SJSA1 (cell line): Measurements from ENCODE around the gene NANOS3. TPM values are rescaled to one million over a fixed set of nuclear protein-coding genes. Genes with fewer than 3 reads are reported as not detected.
A peak's percentile ranks its signal among the peaks of the same experiment; 100 is the strongest.

Experiments
- DNase-seq, 2 experiments: peaks; one replicate each; pipeline ENCODE4 v3.0.0-alpha.2; 2015 to 2020; ENCODE audit warnings: low spot score in 2 of 2, low read depth in 1 of 2
- H3K27ac ChIP-seq: fragments of 250-450 bp; sonication (Bioruptor Pico); 2 replicates; pipeline ENCODE4 v1.5.1; 2020; ENCODE audit warnings: mild to moderate bottlenecking, moderate library complexity
- H3K27me3 ChIP-seq: fragments of 250-450 bp; sonication (Bioruptor Pico); replicated peaks from 2 replicates; pipeline ENCODE4 v1.5.1; 2020; ENCODE audit warnings: mild to moderate bottlenecking, moderate library complexity
- H3K36me3 ChIP-seq: fragments of 250-450 bp; sonication (Bioruptor Pico); 2 replicates; pipeline ENCODE4 v1.5.1; 2020; ENCODE audit warnings: mild to moderate bottlenecking
- H3K4me1 ChIP-seq: fragments of 250-450 bp; sonication (Bioruptor Pico); replicated peaks from 2 replicates; pipeline ENCODE4 v1.6.1; 2021; ENCODE audit warnings: mild to moderate bottlenecking
- H3K4me3 ChIP-seq: fragments of 250-450 bp; sonication (Bioruptor Pico); 2 replicates; pipeline ENCODE4 v1.5.1; 2020; ENCODE audit warnings: mild to moderate bottlenecking
- H3K9me3 ChIP-seq: fragments of 250-450 bp; sonication (Bioruptor Pico); replicated peaks from 2 replicates; pipeline ENCODE4 v1.5.1; 2020; ENCODE audit warnings: mild to moderate bottlenecking
- total RNA-seq: library from RNA; depleted of rRNA; stranded (reverse); fragments of >200 nt; shearing (Covaris generic); gene quantifications from 2 replicates; pipeline ENCODE4 v1.2.3, GENCODE V29; 2014

Gene NANOS3
- total RNA-seq, 1 experiment from 2014 or later, result 0.50 TPM

GRCh38 chr19:13864667-13865570, 12.0 kb upstream of the NANOS3 start:
- Histone ChIP-seq H3K36me3 (no peaks in the 10 kb centered on the region), H3K9me3 (no peaks in the 10 kb centered on the region), H3K4me1 (peaks cover 44% of the 10 kb centered on the region), H3K4me3 (peak overlapping the region; percentile 44), H3K27ac (no peak overlapping the region), H3K27me3 (peaks cover 8% of the 10 kb centered on the region; the same call in 1 of the 2 replicates)
- DNase-seq, result no peak

GRCh38 chr19:13865571-13866462, 11.1 kb upstream of the NANOS3 start:
- no peak overlapping the region for H3K27ac ChIP-seq
- no peaks in the 10 kb centered on the region for H3K9me3 ChIP-seq

GRCh38 chr19:13866463-13867046, 10.4 kb upstream of the NANOS3 start:
- H3K27ac ChIP-seq, result no peak overlapping the region

More at GRCh38 chr19:13865571-13866462, 11.1 kb upstream of the NANOS3 start:
- H3K27me3 ChIP-seq, result peaks cover 8% of the 10 kb centered on the region; the same call in 1 of the 2 replicates
- peak overlapping the region; percentile 44 for H3K4me3 ChIP-seq
- H3K4me1 ChIP-seq, result peaks cover 44% of the 10 kb centered on the region
- no peak for DNase-seq
- no peaks in the 10 kb centered on the region for H3K36me3 ChIP-seq

GRCh38 chr19:13868663-13869062, 8.3 kb upstream of the NANOS3 start:
- Histone ChIP-seq H3K4me1 (peaks cover 20% of the 10 kb centered on the region), H3K27ac (no peak overlapping the region), H3K4me3 (no peak overlapping the region), H3K27me3 (peaks cover 8% of the 10 kb centered on the region; the same call in 1 of the 2 replicates), H3K9me3 (no peaks in the 10 kb centered on the region), H3K36me3 (no peaks in the 10 kb centered on the region)
- DNase-seq, result no peak

More at GRCh38 chr19:13866463-13867046, 10.4 kb upstream of the NANOS3 start:
- Histone ChIP-seq H3K4me3 (peak overlapping the region; percentile 44; the same call in 1 of the 2 replicates), H3K4me1 (peaks cover 37% of the 10 kb centered on the region), H3K36me3 (no peaks in the 10 kb centered on the region), H3K27me3 (peaks cover 8% of the 10 kb centered on the region; the same call in 1 of the 2 replicates), H3K9me3 (no peaks in the 10 kb centered on the region)
- DNase-seq, result no peak

- no peaks in the 10 kb centered on the region for H3K36me3 ChIP-seq
- H3K27me3 ChIP-seq, result peaks cover 8% of the 10 kb centered on the region; the same call in 1 of the 2 replicates
- DNase-seq, result no peak
- no peaks in the 10 kb centered on the region for H3K9me3 ChIP-seq
- H3K4me1 ChIP-seq, result peaks cover 14% of the 10 kb centered on the region
- no peak overlapping the region for H3K4me3 ChIP-seq
- H3K27ac ChIP-seq, result no peak overlapping the region
Observed at GRCh38 chr19:13869281-13869680, 7.7 kb upstream of the NANOS3 start.

GRCh38 chr19:13870873-13871272, 6.1 kb upstream of the NANOS3 start:
- H3K4me3 ChIP-seq, result no peak overlapping the region
- peaks cover 7% of the 10 kb centered on the region; the same call in 1 of the 2 replicates for H3K27me3 ChIP-seq
- H3K36me3 ChIP-seq, result no peaks in the 10 kb centered on the region
- no peaks in the 10 kb centered on the region for H3K9me3 ChIP-seq
- H3K27ac ChIP-seq, result no peak overlapping the region
- DNase-seq, result no peak
- H3K4me1 ChIP-seq, result peaks cover 6% of the 10 kb centered on the region

GRCh38 chr19:13872339-13872694, 4.6 kb upstream of the NANOS3 start:
- H3K27ac ChIP-seq, result no peak overlapping the region
- H3K27me3 ChIP-seq, result no peaks in the 10 kb centered on the region

GRCh38 chr19:13872695-13873389, 4.1 kb upstream of the NANOS3 start:
- Histone ChIP-seq H3K4me1 (no peaks in the 10 kb centered on the region), H3K36me3 (no peaks in the 10 kb centered on the region), H3K4me3 (no peak overlapping the region), H3K9me3 (no peaks in the 10 kb centered on the region), H3K27me3 (no peaks in the 10 kb centered on the region), H3K27ac (no peak overlapping the region)
- DNase-seq, result no peak

More at GRCh38 chr19:13872339-13872694, 4.6 kb upstream of the NANOS3 start:
- Histone ChIP-seq H3K36me3 (no peaks in the 10 kb centered on the region), H3K4me3 (no peak overlapping the region), H3K4me1 (no peaks in the 10 kb centered on the region), H3K9me3 (no peaks in the 10 kb centered on the region)
- no peak for DNase-seq

GRCh38 chr19:13873834-13874515, 3.0 kb upstream of the NANOS3 start:
- Histone ChIP-seq H3K27ac (no peak overlapping the region), H3K36me3 (no peaks in the 10 kb centered on the region), H3K9me3 (no peaks in the 10 kb centered on the region), H3K4me3 (no peak overlapping the region), H3K4me1 (no peaks in the 10 kb centered on the region), H3K27me3 (no peaks in the 10 kb centered on the region)
- no peak for DNase-seq

GRCh38 chr19:13875824-13876223, 1.1 kb upstream of the NANOS3 start:
- peaks cover 10% of the 10 kb centered on the region for H3K4me1 ChIP-seq
- no peaks in the 10 kb centered on the region for H3K9me3 ChIP-seq
- no peaks in the 10 kb centered on the region for H3K27me3 ChIP-seq
- no peak overlapping the region for H3K27ac ChIP-seq
- no peaks in the 10 kb centered on the region for H3K36me3 ChIP-seq
- DNase-seq, result no peak
- H3K4me3 ChIP-seq, result no peak overlapping the region

- no peak for DNase-seq
- no peak overlapping the region for H3K27ac ChIP-seq
- no peak overlapping the region for H3K4me3 ChIP-seq
- H3K4me1 ChIP-seq, result peaks cover 14% of the 10 kb centered on the region
- no peaks in the 10 kb centered on the region for H3K9me3 ChIP-seq
- H3K36me3 ChIP-seq, result no peaks in the 10 kb centered on the region
- H3K27me3 ChIP-seq, result no peaks in the 10 kb centered on the region
Observed at GRCh38 chr19:13877303-13877702, 369 bp downstream of the NANOS3 start.

- H3K27me3 ChIP-seq, result no peaks in the 10 kb centered on the region
- no peaks in the 10 kb centered on the region for H3K9me3 ChIP-seq
- H3K4me1 ChIP-seq, result peaks cover 14% of the 10 kb centered on the region
- DNase-seq, result peak; percentile 94 to 97
- peak overlapping the region; percentile 91 for H3K27ac ChIP-seq
- H3K4me3 ChIP-seq, result no peak overlapping the region
- no peaks in the 10 kb centered on the region for H3K36me3 ChIP-seq
Observed at GRCh38 chr19:13880059-13881043, 3.4 kb downstream of the NANOS3 start.
